Measurements from ENCODE around the gene HMCN1.

The HMCN1 gene

GRCh38 chr1:186082235-186082937 is 348.2 kb downstream of the HMCN1 start:
- H3K4me1 ChIP-seq (ENCODE audit: low read length), result no peaks in the 10 kb centered on the region
- H3K9me2 ChIP-seq (replicated peaks; ENCODE audit: insufficient read depth, low read length), result no peaks in the 10 kb centered on the region
- H3K79me2 ChIP-seq (ENCODE audit: low read length), result no peaks in the 10 kb centered on the region
- TF ChIP-seq CTCF (IDR thresholded peaks at IDR 0.05; ENCODE audit: low read length) (no peak), EZH2 (optimal IDR thresholded peaks at IDR 0.05; ENCODE audit: low read depth, low read length) (no peak), EZH2phosphoT487 (IDR thresholded peaks at IDR 0.05; ENCODE audit: low read length) (no peak)
- no peak overlapping the region for H2AFZ ChIP-seq (ENCODE audit: low read length)
- no peaks in the 10 kb centered on the region for H3K9me3 ChIP-seq (replicated peaks; ENCODE audit: insufficient read depth, low read length)
- H3K4me2 ChIP-seq (ENCODE audit: low read depth, low read length), result no peak overlapping the region
- H3K27me3 ChIP-seq (replicated peaks; ENCODE audit: insufficient read depth, low read length), result no peaks in the 10 kb centered on the region
- H3K9ac ChIP-seq (ENCODE audit: low read length), result no peak overlapping the region
- no peak overlapping the region for H3K4me3 ChIP-seq (ENCODE audit: low read length)
- H3F3A ChIP-seq (ENCODE audit: insufficient read depth, low read length), result no peaks in the 10 kb centered on the region
- no peaks in the 10 kb centered on the region for H4K20me1 ChIP-seq (ENCODE audit: insufficient read depth, low read length)
- DNase-seq, result no peak
- no peaks in the 10 kb centered on the region for H3K36me3 ChIP-seq (replicated peaks; ENCODE audit: insufficient read depth, low read length)
- H3K27ac ChIP-seq (ENCODE audit: low read length), result no peak overlapping the region

GRCh38 chr1:186086583-186086982 is 352.4 kb downstream of the HMCN1 start:
- DNase-seq, result no peak
- no peak for TF ChIP-seq CTCF (IDR thresholded peaks at IDR 0.05; ENCODE audit: low read length)
- TF ChIP-seq EZH2 (optimal IDR thresholded peaks at IDR 0.05; ENCODE audit: low read depth, low read length), result no peak
- no peak for TF ChIP-seq EZH2phosphoT487 (IDR thresholded peaks at IDR 0.05; ENCODE audit: low read length)
- no peaks in the 10 kb centered on the region for H3K4me1 ChIP-seq (ENCODE audit: low read length)
- no peaks in the 10 kb centered on the region for H3F3A ChIP-seq (ENCODE audit: insufficient read depth, low read length)
- H4K20me1 ChIP-seq (ENCODE audit: insufficient read depth, low read length), result no peaks in the 10 kb centered on the region
- no peaks in the 10 kb centered on the region for H3K36me3 ChIP-seq (replicated peaks; ENCODE audit: insufficient read depth, low read length)
- no peak overlapping the region for H2AFZ ChIP-seq (ENCODE audit: low read length)
- no peaks in the 10 kb centered on the region for H3K27me3 ChIP-seq (replicated peaks; ENCODE audit: insufficient read depth, low read length)
- H3K4me2 ChIP-seq (ENCODE audit: low read depth, low read length), result no peak overlapping the region
- H3K9ac ChIP-seq (ENCODE audit: low read length), result no peak overlapping the region
- no peaks in the 10 kb centered on the region for H3K79me2 ChIP-seq (ENCODE audit: low read length)
- H3K27ac ChIP-seq (ENCODE audit: low read length), result no peak overlapping the region
- no peaks in the 10 kb centered on the region for H3K9me2 ChIP-seq (replicated peaks; ENCODE audit: insufficient read depth, low read length)
- H3K9me3 ChIP-seq (replicated peaks; ENCODE audit: insufficient read depth, low read length), result no peaks in the 10 kb centered on the region
- H3K4me3 ChIP-seq (ENCODE audit: low read length), result no peak overlapping the region

GRCh38 chr1:186089940-186090339 is 355.7 kb downstream of the HMCN1 start:
- no peaks in the 10 kb centered on the region for H4K20me1 ChIP-seq (ENCODE audit: insufficient read depth, low read length)
- H3K9me2 ChIP-seq (replicated peaks; ENCODE audit: insufficient read depth, low read length), result no peaks in the 10 kb centered on the region
- no peaks in the 10 kb centered on the region for H3K36me3 ChIP-seq (replicated peaks; ENCODE audit: insufficient read depth, low read length)
- no peak overlapping the region for H2AFZ ChIP-seq (ENCODE audit: low read length)
- no peaks in the 10 kb centered on the region for H3K27me3 ChIP-seq (replicated peaks; ENCODE audit: insufficient read depth, low read length)
- H3K79me2 ChIP-seq (ENCODE audit: low read length), result no peaks in the 10 kb centered on the region
- H3K4me2 ChIP-seq (ENCODE audit: low read depth, low read length), result no peak overlapping the region
- no peak overlapping the region for H3K4me3 ChIP-seq (ENCODE audit: low read length)
- TF ChIP-seq CTCF (IDR thresholded peaks at IDR 0.05; ENCODE audit: low read length) (no peak), EZH2phosphoT487 (IDR thresholded peaks at IDR 0.05; ENCODE audit: low read length) (no peak), EZH2 (optimal IDR thresholded peaks at IDR 0.05; ENCODE audit: low read depth, low read length) (no peak)
- no peak overlapping the region for H3K27ac ChIP-seq (ENCODE audit: low read length)
- no peaks in the 10 kb centered on the region for H3K4me1 ChIP-seq (ENCODE audit: low read length)
- no peak overlapping the region for H3K9ac ChIP-seq (ENCODE audit: low read length)
- H3F3A ChIP-seq (ENCODE audit: insufficient read depth, low read length), result no peaks in the 10 kb centered on the region
- DNase-seq, result no peak
- no peaks in the 10 kb centered on the region for H3K9me3 ChIP-seq (replicated peaks; ENCODE audit: insufficient read depth, low read length)
